H1 (cell line): ENCODE data around the gene MORC3. TPM values are rescaled to one million over a fixed set of nuclear protein-coding genes. Genes with fewer than 3 reads are reported as not detected.

Source experiments
- CTCF ChIA-PET: fragments of 300-600 bp; sonication (Branson Sonifier 250); formaldehyde crosslinking; loops from one replicate; lab custom pipeline; 2021; ENCODE audit not compliant: partially characterized antibody; lab: Charles Lee
- POLR2A ChIA-PET: fragments of 300-600 bp; sonication (Branson Sonifier 250); formaldehyde crosslinking; loops from one replicate; lab custom pipeline; 2021; ENCODE audit warnings: inconsistent platforms; ENCODE audit not compliant: partially characterized antibody; lab: Charles Lee
- DNase-seq, 2 experiments: peaks; one replicate each; pipeline versions ENCODE4 v3.0.0 to v3.0.0-alpha.2; 2010 to 2022; ENCODE audit warnings: low spot score in 2 of 2, low read depth in 1 of 2, mixed read lengths in 1 of 2
- FAIRE-seq: peaks from 2 replicates; lab custom pipeline; 2011; peaks lifted over from hg19 to GRCh38; lab: Jason Lieb, UNC
- H2AFZ ChIP-seq: 2 replicates; pipeline ENCODE4 v1.8.1; 2012; ENCODE audit warnings: low read length, inconsistent platforms
- H2AK5ac ChIP-seq: 2 replicates; pipeline ENCODE4 v1.6.1; 2013; ENCODE audit warnings: low read depth, low read length
- H2BK120ac ChIP-seq: replicated peaks from 2 replicates; pipeline ENCODE3; 2013; ENCODE audit warnings: low read depth, low read length, inconsistent platforms
- H2BK12ac ChIP-seq: 2 replicates; pipeline ENCODE4 v1.6.1; 2013; ENCODE audit warnings: low read depth, low read length
- H2BK15ac ChIP-seq: 2 replicates; pipeline ENCODE4 v1.6.1; 2013; ENCODE audit warnings: low read length
- H2BK20ac ChIP-seq: 2 replicates; pipeline ENCODE4 v1.6.1; 2013; ENCODE audit warnings: low read length
- H2BK5ac ChIP-seq: 2 replicates; pipeline ENCODE4 v1.6.1; 2013; ENCODE audit warnings: low read depth, low read length
- H3K14ac ChIP-seq: 2 replicates; pipeline ENCODE4 v1.6.1; 2013; ENCODE audit warnings: inconsistent platforms; ENCODE audit not compliant: insufficient read length
- H3K18ac ChIP-seq: 2 replicates; pipeline ENCODE4 v1.6.1; 2013; ENCODE audit warnings: low read length; ENCODE audit errors: extremely low read depth
- H3K23ac ChIP-seq: 2 replicates; pipeline ENCODE4 v1.6.1; 2013; ENCODE audit warnings: inconsistent platforms; ENCODE audit not compliant: insufficient read length
- H3K23me2 ChIP-seq: 2 replicates; pipeline ENCODE4 v1.6.1; 2013; ENCODE audit warnings: low read depth, low read length
- H3K27ac ChIP-seq: 2 replicates; pipeline ENCODE4 v1.6.1; 2011; ENCODE audit warnings: low read depth, low read length, inconsistent platforms
- H3K27me3 ChIP-seq, 4 experiments: replicated peaks in 1 of 4; 1 replicate in 1 of 4; 2 replicates in 3 of 4; pipeline versions ENCODE4 v1.6.1 to v1.8.1; 2011 to 2013; ENCODE audit warnings: low read length in 3 of 4, mild to moderate bottlenecking in 3 of 4, inconsistent platforms in 2 of 4, mixed read lengths in 2 of 4, moderate library complexity in 1 of 4; ENCODE audit not compliant: control insufficient read depth in 3 of 4, insufficient read depth in 3 of 4; ENCODE audit errors: extremely low read depth in 1 of 4
- H3K36me3 ChIP-seq, 4 experiments: 2 replicates each; pipeline versions ENCODE4 v1.6.1 to v1.8.1; 2011 to 2013; ENCODE audit warnings: mild to moderate bottlenecking in 4 of 4, low read length in 3 of 4, moderate library complexity in 2 of 4, control low read depth in 1 of 4, inconsistent platforms in 1 of 4; ENCODE audit not compliant: insufficient read depth in 4 of 4, control insufficient read depth in 2 of 4
- H3K4ac ChIP-seq: replicated peaks from 2 replicates; pipeline ENCODE3; 2013; ENCODE audit warnings: low read length, low read depth, mixed read lengths, inconsistent platforms; ENCODE audit not compliant: insufficient read length
- H3K4me1 ChIP-seq, 4 experiments: replicated peaks in 1 of 4; 1 replicate in 1 of 4; 2 replicates in 3 of 4; pipeline versions ENCODE4 v1.6.1 to v1.8.1; 2011 to 2013; ENCODE audit warnings: low read length in 3 of 4, inconsistent platforms in 2 of 4, mixed read lengths in 1 of 4; ENCODE audit not compliant: insufficient read depth in 4 of 4, control insufficient read depth in 3 of 4
- H3K4me2 ChIP-seq, 2 experiments: 2 replicates each; pipeline versions ENCODE4 v1.6.1 to v1.8.1; 2011 to 2013; ENCODE audit warnings: low read depth in 2 of 2, low read length in 2 of 2, control low read depth in 1 of 2, inconsistent platforms in 1 of 2, mild to moderate bottlenecking in 1 of 2; ENCODE audit not compliant: insufficient read depth in 1 of 2
- H3K4me3 ChIP-seq, 4 experiments: fragments of 200-600, 300-600 bp in 1 of 4; sonication (generic), shearing (Covaris generic), sonication (Bioruptor Twin) in 1 of 4; 2 replicates each; pipeline versions ENCODE4 v1.5.1 to v1.8.1; 2011 to 2016; ENCODE audit warnings: low read length in 4 of 4, low read depth in 3 of 4, control low read depth in 2 of 4, inconsistent platforms in 2 of 4, mild to moderate bottlenecking in 2 of 4, mixed read lengths in 1 of 4, moderate library complexity in 1 of 4; ENCODE audit not compliant: insufficient read depth in 2 of 4; ENCODE audit errors: extremely low read depth in 1 of 4
- H3K56ac ChIP-seq: replicated peaks from 2 replicates; pipeline ENCODE3; 2013; ENCODE audit warnings: low read depth, mild to moderate bottlenecking, mixed read lengths, low read length, inconsistent platforms; ENCODE audit not compliant: insufficient read length
- H3K79me1 ChIP-seq: 2 replicates; pipeline ENCODE4 v1.6.1; 2013; ENCODE audit warnings: low read depth, low read length, control low read depth
- H3K79me2 ChIP-seq, 2 experiments: 2 replicates each; pipeline versions ENCODE4 v1.6.1 to v1.8.1; 2012 to 2013; ENCODE audit warnings: low read length in 2 of 2, mild to moderate bottlenecking in 2 of 2, inconsistent platforms in 1 of 2; ENCODE audit not compliant: insufficient read depth in 2 of 2, control insufficient read depth in 1 of 2
- H3K9ac ChIP-seq, 4 experiments: replicated peaks in 1 of 4; 1 replicate in 1 of 4; 2 replicates in 3 of 4; pipeline versions ENCODE4 v1.6.1 to v1.8.1; 2011 to 2013; ENCODE audit warnings: low read depth in 3 of 4, low read length in 3 of 4, control low read depth in 2 of 4, mild to moderate bottlenecking in 2 of 4, moderate library complexity in 2 of 4, inconsistent platforms in 1 of 4; ENCODE audit errors: extremely low read depth in 1 of 4
- H3K9me3 ChIP-seq, 2 experiments: 2 replicates each; pipeline versions ENCODE4 v1.6.1 to v1.8.1; 2012 to 2013; ENCODE audit warnings: mild to moderate bottlenecking in 2 of 2, moderate library complexity in 2 of 2, control low read depth in 1 of 2, inconsistent platforms in 1 of 2, low read depth in 1 of 2, low read length in 1 of 2, mixed read lengths in 1 of 2; ENCODE audit not compliant: insufficient read depth in 2 of 2
- H4K20me1 ChIP-seq, 2 experiments: replicated peaks in 1 of 2; 2 replicates each; pipeline versions ENCODE3 to v1.8.1; 2011 to 2013; ENCODE audit warnings: inconsistent platforms in 2 of 2, low read length in 2 of 2, mild to moderate bottlenecking in 1 of 2; ENCODE audit not compliant: insufficient read depth in 2 of 2, control insufficient read depth in 1 of 2
- H4K5ac ChIP-seq: 2 replicates; pipeline ENCODE4 v1.6.1; 2013; ENCODE audit warnings: low read length, low read depth, mixed read lengths, inconsistent platforms; ENCODE audit not compliant: insufficient read length
- H4K8ac ChIP-seq: 2 replicates; pipeline ENCODE4 v1.8.0; 2013; ENCODE audit warnings: mild to moderate bottlenecking, moderate library complexity, low read length, inconsistent platforms; ENCODE audit not compliant: insufficient read depth; ENCODE audit errors: extremely low read depth
- H4K91ac ChIP-seq: replicated peaks from 2 replicates; pipeline ENCODE3; 2013; ENCODE audit warnings: low read length, mixed read lengths, inconsistent platforms; ENCODE audit not compliant: insufficient read length
- CREB1 ChIP-seq: IDR thresholded peaks from 2 replicates; pipeline ENCODE4 v1.6.1; 2012; ENCODE audit warnings: inconsistent platforms
- CTBP2 ChIP-seq: IDR thresholded peaks from 2 replicates; pipeline ENCODE4 v1.7.0; 2011; ENCODE audit warnings: borderline replicate concordance, mild to moderate bottlenecking, moderate library complexity, mixed read lengths, low read length; ENCODE audit not compliant: insufficient read depth, insufficient read length
- EGR1 ChIP-seq: IDR thresholded peaks from 2 replicates; pipeline ENCODE4 v1.6.1; 2011; ENCODE audit warnings: low read depth, low read length, borderline replicate concordance
- POU5F1 ChIP-seq: IDR thresholded peaks from 2 replicates; pipeline ENCODE4 v1.6.1; 2011; ENCODE audit warnings: low read depth, mild to moderate bottlenecking, low read length, moderate library complexity
- TAF7 ChIP-seq: optimal IDR thresholded peaks from 2 replicates; pipeline ENCODE3; 2011; ENCODE audit warnings: low read depth, mild to moderate bottlenecking, inconsistent platforms, low read length, moderate library complexity, borderline replicate concordance
- TBP ChIP-seq: IDR thresholded peaks from 2 replicates; pipeline ENCODE4 v1.6.1; 2011; ENCODE audit warnings: low read depth, low read length, improper control_type of control experiment
- WGBS, 2 experiments: shearing (Covaris generic) in 1 of 2; methylation state at CpG; one replicate each; pipeline versions ENCODE4 v1.1.6 to v1.1.7; 2013 to 2015; ENCODE audit warnings: low lambda C conversion rate in 2 of 2, mixed read lengths in 2 of 2, inconsistent platforms in 1 of 2, low coverage in 1 of 2, missing lambda C conversion rate in 1 of 2; ENCODE audit not compliant: insufficient replicate concordance in 2 of 2, insufficient coverage in 1 of 2, insufficient read length in 1 of 2; ENCODE audit errors: extremely low coverage in 1 of 2, missing lambda C conversion rate in 1 of 2; 5-methylcytosine and 5-hydroxymethylcytosine counted together
- polyA plus RNA-seq, 7 experiments: library from polyadenylated mRNA; depleted of rRNA in 3 of 7; stranded (reverse) in 5 of 7; unstranded in 2 of 7; fragments of >200 nt in 5 of 7; fragments of 200-250 nt in 2 of 7; gene quantifications; 1 replicate in 5 of 7; 2 replicates in 1 of 7; 4 replicates in 1 of 7; pipeline versions ENCODE4 v1.2.1 to v1.2.3, GENCODE V29; 2011 to 2013; ENCODE audit warnings: missing spikeins in 2 of 7, mixed read lengths in 2 of 7
- total RNA-seq: library from RNA; stranded (reverse); fragmentation: NEBNext Ultra II Directional; extraction: Animal tissue kit (Norgen Biotek cat#: 25700); gene quantifications from 2 replicates; pipeline ENCODE4 v1.2.1, GENCODE V29; 2021

Gene MORC3
- total and polyA plus RNA-seq, 2 of the 8 experiments (the other 6 are each of a cell fraction or from before 2014, with no cell fraction given): 5.0 to 20.4 TPM

GRCh38 chr21:36415375-36415774, 95.4 kb downstream of the MORC3 start:
- Histone ChIP-seq H3K23me2 (no peaks in the 10 kb centered on the region), H3K18ac (no peak overlapping the region; the same call in 1 of the 2 replicates), H3K4me1 (no peaks in the 10 kb centered on the region; a peak in 1 of 7 replicates), H3K4ac (no peak overlapping the region), H3K9me3 (no peaks in the 10 kb centered on the region), H2BK120ac (no peak overlapping the region), H3K36me3 (peaks cover 5 to 27% (median 20%) of the 10 kb centered on the region in 4 experiments; a peak in 6 of 8 replicates), H4K5ac (no peak overlapping the region), H3K14ac (no peak overlapping the region), H3K23ac (no peak overlapping the region), H3K79me2 (no peaks in the 10 kb centered on the region), H2AFZ (no peak overlapping the region), H3K4me3 (no peak overlapping the region), H2BK20ac (no peak overlapping the region), H3K56ac (no peak overlapping the region), H2BK5ac (no peak overlapping the region), H4K8ac (no peak overlapping the region), H3K4me2 (no peak overlapping the region), H2BK15ac (no peak overlapping the region), H3K9ac (no peak overlapping the region), H4K20me1 (no peaks in the 10 kb centered on the region), H3K27ac (no peak overlapping the region), H4K91ac (no peak overlapping the region), H3K79me1 (no peaks in the 10 kb centered on the region), H2AK5ac (no peak overlapping the region), H2BK12ac (no peak overlapping the region), H3K27me3 (no peaks in the 10 kb centered on the region)
- no peak for DNase-seq
- no peak for FAIRE-seq
- 75% methylated on average over 4 of the region's 6 CpGs; no CpG with 5 or more reads in 1 of the 2 experiments for WGBS, 2 experiments
- CTCF ChIA-PET: interaction anchor here (0.6 kb wide), 1 partner anchor 171 kb away, joined by 3 read pairs; no protein-coding TSS in a partner anchor
- POLR2A ChIA-PET: interaction anchor here (0.7 to 1.0 kb wide), 2 partner anchors 17 to 25 kb away, joined by 3 read pairs; no protein-coding TSS in a partner anchor
- no peak for TF ChIP-seq CREB1
- no peak for TF ChIP-seq TBP
- TF ChIP-seq TAF7: no peak
- no peak for TF ChIP-seq CTBP2
- TF ChIP-seq EGR1: no peak
- TF ChIP-seq POU5F1: no peak
